ENCODE results near the gene USP12.

The USP12 gene

DNA sequence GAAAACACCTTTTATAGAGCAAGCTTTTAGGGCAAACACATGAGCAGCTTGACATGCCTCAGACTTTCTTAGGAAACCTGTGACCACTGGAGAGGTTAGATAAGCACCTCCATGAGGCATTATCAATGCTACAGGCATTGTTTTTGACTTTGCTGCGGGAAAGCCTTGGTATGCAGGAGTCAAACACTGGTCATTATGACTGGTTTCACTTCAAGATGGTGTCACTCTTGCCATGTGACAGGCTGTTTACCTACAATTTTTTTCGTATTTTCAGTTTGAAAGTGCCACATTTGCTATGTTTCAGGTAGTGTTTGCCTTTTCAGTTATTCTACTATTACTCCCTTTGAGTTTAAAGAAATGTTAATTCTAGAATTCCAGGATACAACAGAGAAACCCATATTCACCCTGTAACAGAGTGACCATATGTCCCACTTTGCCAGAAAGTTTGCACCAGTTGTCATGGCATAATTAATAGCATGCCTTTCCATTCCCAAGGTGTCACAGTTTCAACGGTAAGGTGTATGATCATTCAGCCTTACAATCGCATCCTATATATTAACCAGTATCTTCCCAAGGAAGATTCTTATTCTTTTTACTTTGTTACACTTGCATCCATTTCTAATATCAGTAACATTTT, 33.0 kb downstream of the USP12 start:
- WGBS, 2 experiments = 92 to 94% methylated on average over 4 of the region's 4 CpGs
- Histone ChIP-seq H3K9me3 (ENCODE audit: control insufficient read depth, low read length) (no peaks in the 10 kb centered on the region), H3K4me1 (ENCODE audit: control insufficient read depth, insufficient read depth, low read length) (no peaks in the 10 kb centered on the region), H3K27me3 (ENCODE audit: control insufficient read depth, insufficient read depth, low read length, poor library complexity, severe bottlenecking) (no peaks in the 10 kb centered on the region), H3K27ac (ENCODE audit: insufficient read depth, low read depth, low read length, poor library complexity, severe bottlenecking) (no peak overlapping the region), H3K36me3 (ENCODE audit: control insufficient read depth, insufficient read depth, low read length) (no peaks in the 10 kb centered on the region), H3K4me3 (ENCODE audit: insufficient read depth, low read depth, low read length) (no peak overlapping the region)

- Histone ChIP-seq H3K27me3 (ENCODE audit: control insufficient read depth, insufficient read depth, low read length, poor library complexity, severe bottlenecking) (no peaks in the 10 kb centered on the region), H3K27ac (ENCODE audit: insufficient read depth, low read depth, low read length, poor library complexity, severe bottlenecking) (no peak overlapping the region), H3K36me3 (ENCODE audit: control insufficient read depth, insufficient read depth, low read length) (no peaks in the 10 kb centered on the region), H3K4me3 (ENCODE audit: insufficient read depth, low read depth, low read length) (no peak overlapping the region), H3K4me1 (ENCODE audit: control insufficient read depth, insufficient read depth, low read length) (no peaks in the 10 kb centered on the region), H3K9me3 (ENCODE audit: control insufficient read depth, low read length) (no peaks in the 10 kb centered on the region)
- 86 to 89% methylated on average over 7 of the region's 7 CpGs for WGBS, 2 experiments
Observed at GRCh38 chr13:27137759-27138158, 33.9 kb downstream of the USP12 start.

DNA sequence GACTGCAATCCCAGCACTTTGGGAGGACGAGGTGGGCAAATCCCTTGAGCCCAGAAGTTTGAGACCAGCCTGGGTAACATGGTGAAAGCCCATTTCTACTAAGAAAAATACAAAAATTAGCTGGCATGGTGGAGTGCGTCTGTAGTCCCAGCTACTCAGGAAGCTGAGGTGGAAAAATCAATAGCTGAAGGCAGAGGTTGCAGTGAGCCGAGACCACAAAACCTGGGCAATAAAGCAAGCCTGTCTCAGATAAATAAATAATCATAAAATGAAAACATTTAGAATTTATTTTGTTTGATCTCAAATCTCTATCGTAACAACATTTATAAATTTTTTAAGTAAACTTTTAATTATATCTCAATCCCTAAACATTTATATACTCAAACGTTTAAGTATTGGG, 36.6 kb downstream of the USP12 start:
- H3K9me3 ChIP-seq (ENCODE audit: control insufficient read depth, low read length) = no peaks in the 10 kb centered on the region
- no peaks in the 10 kb centered on the region for H3K36me3 ChIP-seq (ENCODE audit: control insufficient read depth, insufficient read depth, low read length)
- H3K4me1 ChIP-seq (ENCODE audit: control insufficient read depth, insufficient read depth, low read length) = no peaks in the 10 kb centered on the region
- H3K27me3 ChIP-seq (ENCODE audit: control insufficient read depth, insufficient read depth, low read length, poor library complexity, severe bottlenecking) = no peaks in the 10 kb centered on the region
- H3K4me3 ChIP-seq (ENCODE audit: insufficient read depth, low read depth, low read length) = no peak overlapping the region
- no peak overlapping the region for H3K27ac ChIP-seq (ENCODE audit: insufficient read depth, low read depth, low read length, poor library complexity, severe bottlenecking)
- WGBS, 2 experiments = 90% methylated on average over 4 of the region's 5 CpGs

DNA sequence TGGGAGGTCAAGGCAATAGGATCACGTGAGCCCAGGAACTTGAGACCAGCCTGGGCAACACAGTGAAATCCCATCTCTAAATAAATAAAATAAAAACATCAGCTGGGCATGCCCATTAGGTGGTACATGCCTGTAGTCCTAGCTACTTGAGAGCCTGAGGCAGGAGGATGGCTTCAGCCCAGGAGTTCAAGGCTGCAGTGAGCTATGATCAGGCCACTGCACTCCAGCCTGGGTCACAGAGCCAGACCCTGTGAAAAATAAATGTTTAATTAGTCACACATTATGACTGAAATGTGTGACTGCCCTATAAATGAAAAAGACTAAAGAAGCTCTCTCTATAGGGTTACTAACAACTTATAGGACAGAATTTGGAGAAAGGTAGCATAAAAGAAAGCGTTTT, 37.7 kb downstream of the USP12 start:
- no peak overlapping the region for H3K27ac ChIP-seq (ENCODE audit: insufficient read depth, low read depth, low read length, poor library complexity, severe bottlenecking)
- H3K4me1 ChIP-seq (ENCODE audit: control insufficient read depth, insufficient read depth, low read length) = no peaks in the 10 kb centered on the region
- H3K4me3 ChIP-seq (ENCODE audit: insufficient read depth, low read depth, low read length) = no peak overlapping the region
- 90% methylated on average over 1 to 2 of the region's 2 CpGs for WGBS, 2 experiments
- no peaks in the 10 kb centered on the region for H3K9me3 ChIP-seq (ENCODE audit: control insufficient read depth, low read length)
- no peaks in the 10 kb centered on the region for H3K27me3 ChIP-seq (ENCODE audit: control insufficient read depth, insufficient read depth, low read length, poor library complexity, severe bottlenecking)
- H3K36me3 ChIP-seq (ENCODE audit: control insufficient read depth, insufficient read depth, low read length) = no peaks in the 10 kb centered on the region

DNA sequence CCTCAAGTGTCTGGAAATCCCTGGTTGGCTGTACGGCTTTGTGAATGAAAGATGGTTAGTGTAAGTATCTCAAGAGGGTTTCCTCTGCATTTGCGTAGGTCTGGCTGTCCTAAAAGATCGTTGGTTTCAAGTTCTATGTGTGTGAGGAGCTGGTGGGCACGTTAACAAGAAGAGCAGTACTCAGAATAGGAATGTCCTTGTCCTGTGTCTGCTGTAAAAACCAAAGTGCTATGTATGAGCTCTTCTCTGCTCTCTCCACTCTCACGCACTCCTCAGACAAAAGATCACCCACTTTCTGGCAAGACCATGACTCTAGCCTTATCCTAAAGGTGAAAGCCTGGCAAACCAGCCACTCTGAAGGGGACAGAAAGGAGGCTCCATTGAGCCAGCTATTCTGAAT, 39.1 kb downstream of the USP12 start:
- Histone ChIP-seq H3K9me3 (ENCODE audit: control insufficient read depth, low read length) (no peaks in the 10 kb centered on the region), H3K36me3 (ENCODE audit: control insufficient read depth, insufficient read depth, low read length) (no peaks in the 10 kb centered on the region), H3K27ac (ENCODE audit: insufficient read depth, low read depth, low read length, poor library complexity, severe bottlenecking) (no peak overlapping the region), H3K27me3 (ENCODE audit: control insufficient read depth, insufficient read depth, low read length, poor library complexity, severe bottlenecking) (no peaks in the 10 kb centered on the region), H3K4me3 (ENCODE audit: insufficient read depth, low read depth, low read length) (no peak overlapping the region), H3K4me1 (ENCODE audit: control insufficient read depth, insufficient read depth, low read length) (no peaks in the 10 kb centered on the region)
- 95% methylated on average over 5 of the region's 5 CpGs for WGBS, 2 experiments

DNA sequence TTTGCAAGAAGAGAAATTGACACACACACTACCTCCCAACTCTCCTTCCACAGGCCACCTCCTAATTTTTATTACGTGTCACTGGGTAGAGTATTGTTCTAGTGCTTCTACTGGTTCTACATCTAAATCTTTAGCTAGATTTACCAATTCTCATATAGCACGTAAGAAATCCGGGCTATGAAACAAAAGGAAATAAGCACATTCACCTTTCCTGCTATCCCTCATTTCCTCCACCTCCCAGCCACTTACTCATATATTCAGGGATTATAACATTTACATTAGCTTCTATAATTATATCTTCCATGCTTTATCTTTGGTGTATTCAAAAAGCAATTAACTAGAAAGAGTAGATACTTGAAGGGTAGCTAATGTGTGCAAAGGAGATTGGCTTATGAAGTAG, 39.7 kb downstream of the USP12 start:
- Histone ChIP-seq H3K27me3 (ENCODE audit: control insufficient read depth, insufficient read depth, low read length, poor library complexity, severe bottlenecking) (no peaks in the 10 kb centered on the region), H3K4me1 (ENCODE audit: control insufficient read depth, insufficient read depth, low read length) (no peaks in the 10 kb centered on the region), H3K27ac (ENCODE audit: insufficient read depth, low read depth, low read length, poor library complexity, severe bottlenecking) (no peak overlapping the region), H3K9me3 (ENCODE audit: control insufficient read depth, low read length) (no peaks in the 10 kb centered on the region), H3K36me3 (ENCODE audit: control insufficient read depth, insufficient read depth, low read length) (no peaks in the 10 kb centered on the region), H3K4me3 (ENCODE audit: insufficient read depth, low read depth, low read length) (no peak overlapping the region)
- 96 to 98% methylated on average over 3 of the region's 3 CpGs for WGBS, 2 experiments

DNA sequence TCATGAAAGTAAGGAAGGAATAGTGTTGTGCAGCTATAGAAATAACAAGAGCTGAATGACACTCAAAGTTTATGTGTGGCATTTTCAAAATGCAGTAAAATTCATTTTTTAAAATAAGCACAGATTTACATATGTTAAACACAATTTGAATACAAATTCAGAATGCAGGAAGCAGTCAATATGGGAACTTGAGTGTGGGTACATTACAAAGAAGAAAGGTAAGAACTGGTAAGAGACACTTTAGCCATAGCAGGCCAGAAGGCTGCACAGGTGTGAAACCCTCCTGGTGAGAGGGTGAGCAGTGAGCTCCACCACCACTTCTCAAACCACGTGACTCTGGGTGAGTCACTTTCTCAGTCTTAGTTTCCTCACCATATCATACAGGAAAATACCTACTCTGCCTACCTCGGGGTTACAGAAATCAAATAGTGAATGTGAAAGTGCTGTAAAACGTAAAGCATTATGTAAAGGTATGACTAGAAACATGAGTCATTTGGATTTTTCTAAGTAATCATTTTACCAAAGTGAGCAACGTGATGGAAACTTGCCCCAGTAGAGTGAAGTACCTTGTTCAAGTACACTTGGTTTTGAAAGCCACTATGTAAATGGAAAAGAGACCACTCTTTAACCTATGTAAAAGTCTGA, 40.5 kb downstream of the USP12 start:
- no peaks in the 10 kb centered on the region for H3K36me3 ChIP-seq (ENCODE audit: control insufficient read depth, insufficient read depth, low read length)
- 84 to 85% methylated on average over 4 of the region's 4 CpGs for WGBS, 2 experiments
- H3K4me3 ChIP-seq (ENCODE audit: insufficient read depth, low read depth, low read length) = no peak overlapping the region
- H3K9me3 ChIP-seq (ENCODE audit: control insufficient read depth, low read length) = no peaks in the 10 kb centered on the region
- H3K4me1 ChIP-seq (ENCODE audit: control insufficient read depth, insufficient read depth, low read length) = no peaks in the 10 kb centered on the region
- no peak overlapping the region for H3K27ac ChIP-seq (ENCODE audit: insufficient read depth, low read depth, low read length, poor library complexity, severe bottlenecking)
- H3K27me3 ChIP-seq (ENCODE audit: control insufficient read depth, insufficient read depth, low read length, poor library complexity, severe bottlenecking) = no peaks in the 10 kb centered on the region

- Histone ChIP-seq H3K27ac (ENCODE audit: insufficient read depth, low read depth, low read length, poor library complexity, severe bottlenecking) (no peak overlapping the region), H3K9me3 (ENCODE audit: control insufficient read depth, low read length) (no peaks in the 10 kb centered on the region), H3K4me1 (ENCODE audit: control insufficient read depth, insufficient read depth, low read length) (no peaks in the 10 kb centered on the region), H3K4me3 (ENCODE audit: insufficient read depth, low read depth, low read length) (no peak overlapping the region), H3K36me3 (ENCODE audit: control insufficient read depth, insufficient read depth, low read length) (no peaks in the 10 kb centered on the region), H3K27me3 (ENCODE audit: control insufficient read depth, insufficient read depth, low read length, poor library complexity, severe bottlenecking) (no peaks in the 10 kb centered on the region)
- 94 to 97% methylated on average over 7 of the region's 7 CpGs for WGBS, 2 experiments
Observed at GRCh38 chr13:27130223-27130978, 41.2 kb downstream of the USP12 start.

DNA sequence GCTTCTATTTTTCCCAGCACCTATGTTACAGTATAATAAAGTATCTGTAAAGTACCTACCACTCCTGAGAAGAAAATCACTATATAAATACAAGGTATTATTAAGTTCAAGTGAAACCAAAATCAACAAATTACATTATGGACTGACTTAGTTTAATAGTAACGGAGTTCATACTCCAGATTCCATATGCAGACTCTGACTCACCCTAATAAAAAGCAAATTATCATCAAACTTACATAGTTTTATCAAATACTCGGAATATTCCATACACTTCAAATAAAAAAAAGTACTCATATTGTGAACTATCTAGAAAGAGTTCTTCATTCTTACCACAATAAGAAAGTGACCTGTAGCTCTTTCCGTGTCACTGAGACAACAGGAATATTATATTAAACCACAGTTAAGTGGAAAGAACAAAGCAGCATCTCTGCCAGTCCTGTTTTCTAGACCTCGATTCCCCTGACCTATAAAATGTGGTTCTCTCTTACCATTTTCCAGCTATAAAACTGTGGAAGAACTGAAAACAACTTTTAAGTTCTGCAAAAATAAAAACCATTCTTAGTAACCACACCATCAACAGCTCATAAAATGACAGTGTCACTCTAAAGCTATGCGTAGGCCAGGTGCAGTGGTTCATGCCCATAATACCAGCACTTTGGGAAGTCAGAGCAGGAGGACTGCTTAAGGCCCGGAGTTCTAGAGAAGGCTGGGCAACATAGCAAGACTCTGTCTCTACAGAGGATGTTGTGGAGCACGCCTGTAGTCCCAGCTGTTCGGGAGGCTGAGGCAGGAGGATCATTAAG, 42.6 kb downstream of the USP12 start:
- H3K4me1 ChIP-seq (ENCODE audit: control insufficient read depth, insufficient read depth, low read length) = no peaks in the 10 kb centered on the region
- H3K27ac ChIP-seq (ENCODE audit: insufficient read depth, low read depth, low read length, poor library complexity, severe bottlenecking) = no peak overlapping the region
- 93 to 95% methylated on average over 8 of the region's 8 CpGs for WGBS, 2 experiments
- H3K27me3 ChIP-seq (ENCODE audit: control insufficient read depth, insufficient read depth, low read length, poor library complexity, severe bottlenecking) = no peaks in the 10 kb centered on the region
- no peak overlapping the region for H3K4me3 ChIP-seq (ENCODE audit: insufficient read depth, low read depth, low read length)
- H3K9me3 ChIP-seq (ENCODE audit: control insufficient read depth, low read length) = no peaks in the 10 kb centered on the region
- no peaks in the 10 kb centered on the region for H3K36me3 ChIP-seq (ENCODE audit: control insufficient read depth, insufficient read depth, low read length)

- Histone ChIP-seq H3K4me3 (ENCODE audit: insufficient read depth, low read depth, low read length) (no peak overlapping the region), H3K9me3 (ENCODE audit: control insufficient read depth, low read length) (no peaks in the 10 kb centered on the region), H3K27ac (ENCODE audit: insufficient read depth, low read depth, low read length, poor library complexity, severe bottlenecking) (no peak overlapping the region), H3K36me3 (ENCODE audit: control insufficient read depth, insufficient read depth, low read length) (no peaks in the 10 kb centered on the region), H3K4me1 (ENCODE audit: control insufficient read depth, insufficient read depth, low read length) (no peaks in the 10 kb centered on the region), H3K27me3 (ENCODE audit: control insufficient read depth, insufficient read depth, low read length, poor library complexity, severe bottlenecking) (no peaks in the 10 kb centered on the region)
Observed at GRCh38 chr13:27126859-27127258, 44.8 kb downstream of the USP12 start.
